Panc1 (cell line): Measurements from ENCODE around the gene RAD51C. TPM values are rescaled to one million over a fixed set of nuclear protein-coding genes. Genes with fewer than 3 reads are reported as not detected.

Experiments used
- ATAC-seq: fragments of 200-7000 bp; cut with Tn5 transposase; 2 replicates; pipeline ENCODE4 v1.9.1; 2020; ENCODE audit warnings: mild to moderate bottlenecking, moderate library complexity
- BruUV-seq: library from RNA; stranded (reverse); fragments of 400-500 nt; replicated peaks from 2 replicates; lab custom pipeline; 2021; lab: Mats Ljungman, UMichigan
- CTCF ChIA-PET: fragments of 300-600 bp; sonication (Branson Sonifier 250); formaldehyde crosslinking; loops from one replicate; lab custom pipeline; 2022; ENCODE audit warnings: antibody characterized with exemption; lab: Charles Lee
- POLR2A ChIA-PET: fragments of 300-600 bp; sonication (Branson Sonifier 250); formaldehyde crosslinking; loops from one replicate; lab custom pipeline; 2022; ENCODE audit warnings: antibody characterized with exemption; lab: Charles Lee
- DNase-seq: peaks from one replicate; pipeline ENCODE4 v3.0.0-alpha.2; 2010; ENCODE audit warnings: low read depth, low spot score
- H3K27ac ChIP-seq: 2 replicates; pipeline ENCODE4 v1.5.1; 2011; ENCODE audit warnings: mild to moderate bottlenecking, low read length, inconsistent platforms
- H3K27me3 ChIP-seq: fragments of 200-500 bp; sonication (Bioruptor generic); 2 replicates; pipeline ENCODE4 v1.6.0; 2014; ENCODE audit warnings: low read length, inconsistent platforms; ENCODE audit not compliant: control insufficient read depth, insufficient read depth
- H3K36me3 ChIP-seq: fragments of 200-500 bp; sonication (Bioruptor generic); 2 replicates; pipeline ENCODE4 v1.5.1; 2014; ENCODE audit warnings: inconsistent platforms, mild to moderate bottlenecking, low read length, moderate library complexity; ENCODE audit not compliant: control insufficient read depth, insufficient read depth
- H3K4me1 ChIP-seq: 2 replicates; pipeline ENCODE4 v1.5.1; 2011; ENCODE audit warnings: inconsistent platforms, mild to moderate bottlenecking, low read length, moderate library complexity; ENCODE audit not compliant: control insufficient read depth, insufficient read depth
- H3K4me3 ChIP-seq, 2 experiments: 2 replicates each; pipeline ENCODE4 v1.5.1; 2011 to 2012; ENCODE audit warnings: low read depth in 2 of 2, low read length in 2 of 2, mild to moderate bottlenecking in 2 of 2, inconsistent platforms in 1 of 2, moderate library complexity in 1 of 2
- H3K9me3 ChIP-seq: fragments of 200-500 bp; sonication (Bioruptor generic); 2 replicates; pipeline ENCODE4 v1.5.1; 2014; ENCODE audit warnings: low read depth, mild to moderate bottlenecking, inconsistent platforms, low read length, moderate library complexity; ENCODE audit not compliant: control insufficient read depth, insufficient read depth
- CTCF ChIP-seq: fragments of 450-650 bp; IDR thresholded peaks from 2 replicates; pipeline ENCODE4 v1.5.1; 2017; ENCODE audit warnings: mild to moderate bottlenecking
- POLR2AphosphoS5 ChIP-seq: IDR thresholded peaks from 2 replicates; pipeline ENCODE4 v1.6.1; 2012; ENCODE audit warnings: mild to moderate bottlenecking, low read depth, low read length, moderate library complexity
- REST ChIP-seq, 2 experiments: IDR thresholded peaks; 2 replicates each; pipeline ENCODE4 v1.6.1; 2011 to 2012; ENCODE audit warnings: low read depth in 2 of 2, control low read depth in 1 of 2, low read length in 1 of 2, mild to moderate bottlenecking in 1 of 2, moderate library complexity in 1 of 2; ENCODE audit not compliant: insufficient read depth in 1 of 2
- SIN3A ChIP-seq: IDR thresholded peaks from 2 replicates; pipeline ENCODE4 v1.6.1; 2012; ENCODE audit warnings: low read depth, mild to moderate bottlenecking, low read length, moderate library complexity, borderline replicate concordance; ENCODE audit not compliant: insufficient read depth
- TCF7L2 ChIP-seq: IDR thresholded peaks from 2 replicates; pipeline ENCODE4 v1.6.1; 2011; ENCODE audit warnings: mild to moderate bottlenecking, low read depth, low read length, inconsistent platforms
- in situ Hi-C: cut with HindIII; loops from 2 replicates; pipeline ENCODE4 v1.10.0; 2016; ENCODE audit warnings: low sequenced_read_pairs, low pct_unique_long_range_greater_than_20kb
- intact Hi-C: fragments of 100-400 bp; cut with micrococcal nuclease; formaldehyde crosslinking; loops from one replicate; pipeline ENCODE4 v1.10.0; 2022; ENCODE audit not compliant: unreplicated experiment
- total RNA-seq: library from RNA; stranded (reverse); gene quantifications from one replicate; pipeline ENCODE4 v1.2.1, GENCODE V29; 2021; ENCODE audit not compliant: unreplicated experiment

The RAD51C gene
- total RNA-seq, 1 experiment from 2014 or later: 19.9 TPM

DNA sequence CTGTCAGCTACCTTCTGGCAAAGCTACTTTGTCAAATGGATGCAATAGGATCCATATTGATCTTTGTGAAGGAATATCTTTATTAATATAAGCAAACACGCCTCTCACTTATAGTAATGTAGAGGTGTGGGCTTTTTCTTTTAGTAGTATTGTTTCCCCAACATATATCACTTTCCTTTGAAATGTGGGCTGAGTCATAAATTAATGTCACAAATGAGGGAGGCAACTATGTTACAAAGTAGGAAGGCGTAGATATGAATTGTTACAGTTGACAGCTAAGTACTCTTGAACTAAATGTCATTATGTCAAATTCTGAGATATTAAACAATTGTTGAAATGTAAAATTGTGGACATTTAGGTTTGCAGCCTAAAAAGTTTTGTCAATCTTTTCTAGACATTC, 60.6 kb downstream of the RAD51C start:
- H3K36me3 ChIP-seq: no peaks in the 10 kb centered on the region
- H3K4me3 ChIP-seq: no peak overlapping the region
- no TSS peak for BruUV-seq
- no peaks in the 10 kb centered on the region for H3K9me3 ChIP-seq
- no peak for TF ChIP-seq CTCF
- no peak for TF ChIP-seq REST (IDR thresholded peaks at IDR 0.05; ENCODE audit: insufficient read depth in 1 of 2, low read depth in 2 of 2, low read length in 1 of 2)
- no peak for TF ChIP-seq POLR2AphosphoS5
- no peak for TF ChIP-seq TCF7L2
- no peak for TF ChIP-seq SIN3A
- ChIA-PET POLR2A (no interaction called here), CTCF (no interaction called here)
- H3K27me3 ChIP-seq: peaks cover 9% of the 10 kb centered on the region
- no peaks in the 10 kb centered on the region for H3K4me1 ChIP-seq
- H3K27ac ChIP-seq: no peak overlapping the region
- no peak for ATAC-seq
- no peak for DNase-seq
- intact Hi-C loops (no loop called here), in situ Hi-C loops (no loop called here)

DNA sequence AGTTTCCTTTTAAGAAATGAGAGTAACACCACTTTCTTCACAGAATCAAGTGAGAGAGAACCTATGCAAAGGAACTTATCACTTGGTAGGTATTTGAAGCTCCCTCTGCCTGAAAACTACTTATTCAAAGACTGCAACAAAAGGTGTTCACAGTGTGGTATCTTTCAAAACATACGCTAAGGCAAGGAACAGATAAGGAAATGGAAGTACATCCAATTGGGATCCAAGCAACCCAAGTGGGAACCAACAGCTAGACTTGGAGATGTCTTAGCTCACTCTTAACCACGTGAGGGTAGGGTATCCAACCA, 62.8 kb downstream of the RAD51C start:
- CTCF ChIA-PET: no interaction called here

More for the DNA sequence above, 62.8 kb downstream of the RAD51C start:
- DNase-seq (no peak), ATAC-seq (no peak)
- H3K36me3 ChIP-seq: no peaks in the 10 kb centered on the region
- intact Hi-C loops (no loop called here), in situ Hi-C loops (no loop called here)
- POLR2A ChIA-PET: no interaction called here
- H3K4me3 ChIP-seq: peak overlapping the region; percentile 57 to 70
- no peak overlapping the region for H3K27ac ChIP-seq
- BruUV-seq: no TSS peak
- TF ChIP-seq POLR2AphosphoS5 (no peak), REST (IDR thresholded peaks at IDR 0.05; ENCODE audit: insufficient read depth in 1 of 2, low read depth in 2 of 2, low read length in 1 of 2) (no peak), CTCF (no peak), SIN3A (no peak), TCF7L2 (no peak)
- H3K9me3 ChIP-seq: no peaks in the 10 kb centered on the region
- peaks cover 9% of the 10 kb centered on the region for H3K27me3 ChIP-seq
- no peaks in the 10 kb centered on the region for H3K4me1 ChIP-seq
